ENCODE measurements around the gene HNMT.

GRCh38 chr2:137938204-137938603 lies 26.1 kb upstream of the HNMT start:
- TF ChIP-seq EZH2phosphoT487 (IDR thresholded peaks at IDR 0.05; ENCODE audit: borderline replicate concordance, low read depth): no peak
- TF ChIP-seq, protein P1, sequence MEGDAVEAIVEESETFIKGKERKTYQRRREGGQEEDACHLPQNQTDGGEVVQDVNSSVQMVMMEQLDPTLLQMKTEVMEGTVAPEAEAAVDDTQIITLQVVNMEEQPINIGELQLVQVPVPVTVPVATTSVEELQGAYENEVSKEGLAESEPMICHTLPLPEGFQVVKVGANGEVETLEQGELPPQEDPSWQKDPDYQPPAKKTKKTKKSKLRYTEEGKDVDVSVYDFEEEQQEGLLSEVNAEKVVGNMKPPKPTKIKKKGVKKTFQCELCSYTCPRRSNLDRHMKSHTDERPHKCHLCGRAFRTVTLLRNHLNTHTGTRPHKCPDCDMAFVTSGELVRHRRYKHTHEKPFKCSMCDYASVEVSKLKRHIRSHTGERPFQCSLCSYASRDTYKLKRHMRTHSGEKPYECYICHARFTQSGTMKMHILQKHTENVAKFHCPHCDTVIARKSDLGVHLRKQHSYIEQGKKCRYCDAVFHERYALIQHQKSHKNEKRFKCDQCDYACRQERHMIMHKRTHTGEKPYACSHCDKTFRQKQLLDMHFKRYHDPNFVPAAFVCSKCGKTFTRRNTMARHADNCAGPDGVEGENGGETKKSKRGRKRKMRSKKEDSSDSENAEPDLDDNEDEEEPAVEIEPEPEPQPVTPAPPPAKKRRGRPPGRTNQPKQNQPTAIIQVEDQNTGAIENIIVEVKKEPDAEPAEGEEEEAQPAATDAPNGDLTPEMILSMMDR (IDR thresholded peaks at IDR 0.05): no peak
- no peak for TF ChIP-seq CHD2 (IDR thresholded peaks at IDR 0.05; ENCODE audit: low read length, partially characterized antibody)
- TF ChIP-seq MAX (IDR thresholded peaks at IDR 0.05; ENCODE audit: low read depth): no peak

All from SK-N-SH (cell line).